Stomach (tissue), 4 donors: ENCODE data around the gene TMEM185A.

Experiments
- EP300 ChIP-seq: sonication (generic); formaldehyde crosslinking; IDR thresholded peaks from one replicate; pipeline ENCODE4 v1.6.1; 2017; ENCODE audit warnings: antibody characterized with exemption
- POLR2A ChIP-seq, 4 donors: fragments of 450-650 bp; IDR thresholded peaks; one replicate each; pipeline ENCODE4 v1.6.1; 2016; ENCODE audit warnings: antibody characterized with exemption in 4 of 4, control low read depth in 2 of 4, mild to moderate bottlenecking in 1 of 4, moderate library complexity in 1 of 4
- POLR2AphosphoS5 ChIP-seq, 3 donors: sonication (generic); formaldehyde crosslinking; IDR thresholded peaks; one replicate each; pipeline ENCODE4 v1.6.1; 2016; ENCODE audit warnings: antibody characterized with exemption in 3 of 3
- TF ChIP-seq, protein P1 (sequence below), 7 experiments: fragments of 450-650 bp in 4 of 7; fragments of 200-600 bp in 3 of 7; sonication (generic) in 3 of 7; IDR thresholded peaks; one replicate each; pipeline ENCODE4 v1.5.1; 2016 to 2019; ENCODE audit warnings: antibody characterized with exemption in 7 of 7, control low read depth in 2 of 7, mild to moderate bottlenecking in 1 of 7

DNA sequence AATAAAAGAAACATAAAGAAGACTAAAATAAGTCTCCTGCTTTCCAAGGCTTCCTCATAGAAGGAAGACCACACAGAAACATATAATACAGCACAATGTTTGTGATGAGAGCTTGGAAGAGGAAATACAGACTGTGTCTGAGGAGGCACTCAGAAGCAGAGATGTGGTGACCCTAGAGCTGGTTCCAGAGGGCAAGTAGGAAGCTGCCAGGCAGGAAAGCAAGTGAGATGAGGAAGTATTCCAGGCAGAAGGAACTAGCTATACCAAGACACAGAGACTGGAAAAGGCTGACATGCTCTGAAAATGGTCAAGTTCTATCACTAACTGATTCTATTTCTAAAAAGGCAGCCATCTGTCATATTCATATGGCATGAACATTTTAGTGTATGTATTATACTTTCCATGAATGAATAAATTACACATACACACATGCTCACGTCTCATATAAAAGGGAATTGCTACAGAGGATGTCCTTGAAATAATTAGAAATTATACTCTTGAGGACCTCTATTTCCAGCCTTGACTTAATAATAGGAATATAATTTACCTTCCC, 19.9 kb downstream of the TMEM185A start:
- TF ChIP-seq POLR2AphosphoS5 (IDR thresholded peaks at IDR 0.05) (no peak), POLR2A (IDR thresholded peaks at IDR 0.05) (no peak), EP300 (no peak)
- TF ChIP-seq, protein P1, sequence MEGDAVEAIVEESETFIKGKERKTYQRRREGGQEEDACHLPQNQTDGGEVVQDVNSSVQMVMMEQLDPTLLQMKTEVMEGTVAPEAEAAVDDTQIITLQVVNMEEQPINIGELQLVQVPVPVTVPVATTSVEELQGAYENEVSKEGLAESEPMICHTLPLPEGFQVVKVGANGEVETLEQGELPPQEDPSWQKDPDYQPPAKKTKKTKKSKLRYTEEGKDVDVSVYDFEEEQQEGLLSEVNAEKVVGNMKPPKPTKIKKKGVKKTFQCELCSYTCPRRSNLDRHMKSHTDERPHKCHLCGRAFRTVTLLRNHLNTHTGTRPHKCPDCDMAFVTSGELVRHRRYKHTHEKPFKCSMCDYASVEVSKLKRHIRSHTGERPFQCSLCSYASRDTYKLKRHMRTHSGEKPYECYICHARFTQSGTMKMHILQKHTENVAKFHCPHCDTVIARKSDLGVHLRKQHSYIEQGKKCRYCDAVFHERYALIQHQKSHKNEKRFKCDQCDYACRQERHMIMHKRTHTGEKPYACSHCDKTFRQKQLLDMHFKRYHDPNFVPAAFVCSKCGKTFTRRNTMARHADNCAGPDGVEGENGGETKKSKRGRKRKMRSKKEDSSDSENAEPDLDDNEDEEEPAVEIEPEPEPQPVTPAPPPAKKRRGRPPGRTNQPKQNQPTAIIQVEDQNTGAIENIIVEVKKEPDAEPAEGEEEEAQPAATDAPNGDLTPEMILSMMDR (IDR thresholded peaks at IDR 0.05) = no peak
